ENCODE data around the gene ANK2.

The ANK2 gene

GRCh38 chr4:113325876-113326615, 276.6 kb downstream of the ANK2 start:
- in situ Hi-C loops (cut with MboI; ENCODE audit: low sequenced_read_pairs) = no loop called here

DNA sequence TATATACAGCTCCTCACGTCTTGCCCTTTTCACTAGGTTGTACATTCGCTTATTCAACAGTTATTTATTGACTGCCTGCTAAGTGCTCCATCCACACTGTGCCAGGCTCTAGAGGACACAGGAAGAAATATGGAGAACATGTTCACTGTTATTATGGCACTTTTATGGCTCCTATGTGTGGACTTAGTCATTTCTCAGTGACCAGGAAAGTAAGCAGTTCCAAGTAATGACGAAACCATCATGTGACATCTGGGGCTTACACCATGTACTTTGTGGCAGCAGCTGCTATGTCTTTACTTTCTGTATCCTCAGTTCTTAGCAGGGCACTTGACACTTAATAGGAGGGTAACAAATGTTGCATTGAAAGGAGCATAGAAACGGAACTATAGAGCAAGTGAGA, 278.0 kb downstream of the ANK2 start:
- in situ Hi-C loops (cut with MboI; ENCODE audit: low sequenced_read_pairs) = no loop called here

- in situ Hi-C loops (cut with MboI; ENCODE audit: low sequenced_read_pairs) = no loop called here
Measured at GRCh38 chr4:113328514-113328913, 279.1 kb downstream of the ANK2 start.

DNA sequence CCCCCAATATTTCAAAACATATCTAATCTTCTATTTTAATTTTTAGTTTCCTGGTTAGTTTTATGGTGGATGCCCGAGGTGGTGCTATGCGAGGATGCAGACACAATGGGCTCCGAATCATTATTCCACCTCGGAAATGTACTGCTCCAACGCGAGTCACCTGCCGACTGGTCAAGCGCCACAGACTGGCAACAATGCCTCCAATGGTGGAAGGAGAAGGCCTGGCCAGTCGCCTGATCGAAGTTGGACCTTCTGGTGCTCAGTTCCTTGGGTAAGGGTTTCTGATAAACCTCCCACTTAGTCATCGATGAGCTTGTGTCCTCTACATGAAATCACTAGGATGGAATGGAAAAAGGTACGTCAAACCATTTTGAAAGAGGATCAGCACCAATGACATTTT, 280.7 kb downstream of the ANK2 start:
- in situ Hi-C loops (cut with MboI; ENCODE audit: low sequenced_read_pairs) = no loop called here

DNA sequence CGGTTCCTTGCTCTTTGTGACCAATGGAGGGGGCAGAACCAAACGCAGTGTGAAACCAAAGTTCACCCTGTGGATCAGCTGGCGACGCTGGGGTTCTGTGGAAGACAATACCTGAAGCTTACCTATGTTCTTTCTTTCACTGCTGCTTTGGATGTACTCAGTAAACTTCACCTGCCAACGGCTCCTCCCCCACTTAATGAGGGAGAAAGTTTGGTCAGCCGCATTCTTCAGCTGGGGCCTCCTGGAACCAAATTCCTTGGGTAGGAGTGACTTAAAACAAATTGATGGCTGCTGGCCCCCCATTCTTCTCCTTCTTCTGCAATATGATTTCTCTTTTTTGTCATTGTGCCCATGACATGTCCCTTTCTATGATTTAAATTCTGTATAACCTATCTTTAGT, 282.4 kb downstream of the ANK2 start:
- in situ Hi-C loops (cut with MboI; ENCODE audit: low sequenced_read_pairs) = no loop called here

GRCh38 chr4:113332701-113333100, 283.2 kb downstream of the ANK2 start:
- in situ Hi-C loops (cut with MboI; ENCODE audit: low sequenced_read_pairs) = no loop called here

DNA sequence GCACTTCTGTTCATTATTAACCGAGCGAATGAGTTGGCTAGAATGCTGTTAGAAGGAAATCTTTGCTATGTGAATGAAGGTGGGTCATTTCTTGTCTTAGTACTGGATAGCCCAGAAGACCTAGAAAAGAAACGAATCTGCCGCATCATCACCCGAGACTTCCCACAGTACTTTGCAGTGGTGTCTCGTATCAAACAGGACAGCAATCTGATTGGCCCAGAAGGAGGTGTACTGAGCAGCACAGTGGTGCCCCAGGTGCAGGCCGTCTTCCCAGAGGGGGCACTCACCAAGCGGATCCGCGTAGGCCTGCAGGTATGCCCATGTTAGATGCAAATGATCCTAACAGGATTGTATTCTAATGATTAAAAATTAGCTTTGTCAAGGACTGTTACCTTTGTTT, 286.3 kb downstream of the ANK2 start:
- in situ Hi-C loops (cut with MboI; ENCODE audit: low sequenced_read_pairs) = no loop called here

- in situ Hi-C loops (cut with MboI; ENCODE audit: low sequenced_read_pairs) = no loop called here
Measured at GRCh38 chr4:113336556-113336955, 287.1 kb downstream of the ANK2 start.

DNA sequence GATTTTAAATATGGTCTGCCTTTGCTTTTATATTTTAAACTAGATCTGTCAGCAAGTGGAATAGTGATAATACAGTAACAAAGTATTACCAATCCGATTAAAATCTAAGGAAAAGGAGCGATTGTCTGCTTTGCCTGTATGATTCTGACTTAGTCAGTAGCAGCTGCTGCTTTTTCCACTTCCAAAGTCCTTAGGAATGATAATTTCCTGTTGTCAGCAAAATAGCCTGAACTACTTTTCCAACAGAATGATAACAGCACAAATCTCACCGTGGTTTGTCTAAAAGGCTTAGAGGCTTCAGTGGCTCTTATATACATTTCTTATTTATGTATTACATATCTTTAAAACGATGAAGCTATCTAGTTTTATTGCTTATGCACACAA, 290.0 kb downstream of the ANK2 start:
- in situ Hi-C loops (cut with MboI; ENCODE audit: low sequenced_read_pairs) = no loop called here

- in situ Hi-C loops (cut with MboI; ENCODE audit: low sequenced_read_pairs) = no loop called here
Measured at GRCh38 chr4:113344100-113344499, 294.6 kb downstream of the ANK2 start.

DNA sequence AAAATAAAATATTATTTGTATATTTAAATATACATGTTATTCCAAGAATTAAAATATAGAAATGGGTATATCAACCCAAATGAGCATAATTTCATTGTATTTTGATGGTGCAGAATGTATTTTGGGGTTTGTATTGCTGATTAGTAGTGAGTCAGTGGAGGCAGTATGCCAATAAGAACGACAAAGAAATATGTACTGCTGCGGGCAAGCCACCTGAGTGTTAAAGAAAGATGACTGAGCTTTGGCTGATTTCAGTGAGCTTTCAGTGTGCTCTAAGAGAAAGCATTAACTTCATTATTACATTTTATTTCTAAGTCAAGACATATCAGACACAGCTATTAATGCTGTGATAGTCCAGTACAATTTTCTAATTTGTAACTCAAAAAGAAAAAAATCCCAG, 297.8 kb downstream of the ANK2 start:
- in situ Hi-C loops (cut with MboI; ENCODE audit: low sequenced_read_pairs) = no loop called here

DNA sequence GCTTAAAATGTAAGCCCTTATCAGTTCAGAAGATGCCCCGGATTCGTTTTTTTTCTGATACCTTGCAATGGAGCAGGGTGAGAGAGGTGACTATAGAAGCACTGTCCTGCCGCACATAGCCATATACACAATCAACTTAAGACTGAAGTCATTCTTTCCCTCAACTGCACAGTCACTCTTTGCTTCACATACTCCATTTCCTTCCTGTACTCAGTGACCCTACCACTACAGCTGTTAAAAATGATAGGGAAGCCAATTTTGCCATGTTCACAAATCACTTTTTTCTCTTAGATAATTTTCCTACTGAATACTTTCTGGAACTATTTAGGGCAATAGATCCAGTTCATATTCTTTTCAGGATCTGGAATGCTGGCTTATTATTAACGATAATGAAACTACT, 300.0 kb downstream of the ANK2 start:
- in situ Hi-C loops (cut with MboI; ENCODE audit: low sequenced_read_pairs) = no loop called here

- in situ Hi-C loops (cut with MboI; ENCODE audit: low sequenced_read_pairs) = no loop called here
Measured at GRCh38 chr4:113350576-113350975, 301.1 kb downstream of the ANK2 start.

DNA sequence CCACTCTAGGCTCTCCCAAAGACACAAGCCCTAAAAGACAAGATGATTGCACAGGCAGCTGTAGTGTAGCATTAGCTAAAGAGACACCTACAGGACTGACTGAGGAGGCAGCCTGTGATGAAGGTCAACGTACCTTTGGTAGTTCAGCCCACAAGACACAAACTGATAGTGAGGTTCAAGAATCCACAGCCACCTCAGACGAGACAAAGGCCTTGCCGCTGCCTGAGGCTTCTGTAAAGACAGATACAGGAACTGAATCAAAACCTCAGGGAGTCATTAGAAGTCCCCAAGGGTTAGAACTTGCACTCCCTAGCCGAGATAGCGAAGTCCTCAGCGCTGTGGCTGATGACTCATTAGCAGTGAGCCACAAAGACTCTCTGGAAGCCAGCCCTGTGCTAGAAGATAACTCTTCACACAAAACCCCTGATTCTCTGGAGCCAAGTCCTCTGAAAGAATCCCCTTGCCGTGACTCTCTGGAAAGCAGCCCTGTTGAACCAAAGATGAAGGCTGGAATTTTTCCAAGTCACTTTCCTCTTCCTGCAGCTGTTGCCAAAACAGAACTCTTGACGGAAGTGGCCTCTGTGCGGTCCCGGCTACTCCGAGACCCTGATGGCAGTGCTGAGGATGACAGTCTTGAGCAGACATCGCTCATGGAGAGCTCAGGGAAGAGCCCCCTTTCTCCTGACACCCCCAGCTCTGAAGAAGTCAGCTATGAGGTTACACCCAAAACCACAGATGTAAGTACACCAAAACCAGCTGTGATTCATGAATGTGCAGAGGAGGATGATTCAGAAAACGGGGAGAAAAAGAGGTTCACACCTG, 306.3 kb downstream of the ANK2 start:
- in situ Hi-C loops (cut with MboI; ENCODE audit: low sequenced_read_pairs) = no loop called here

DNA sequence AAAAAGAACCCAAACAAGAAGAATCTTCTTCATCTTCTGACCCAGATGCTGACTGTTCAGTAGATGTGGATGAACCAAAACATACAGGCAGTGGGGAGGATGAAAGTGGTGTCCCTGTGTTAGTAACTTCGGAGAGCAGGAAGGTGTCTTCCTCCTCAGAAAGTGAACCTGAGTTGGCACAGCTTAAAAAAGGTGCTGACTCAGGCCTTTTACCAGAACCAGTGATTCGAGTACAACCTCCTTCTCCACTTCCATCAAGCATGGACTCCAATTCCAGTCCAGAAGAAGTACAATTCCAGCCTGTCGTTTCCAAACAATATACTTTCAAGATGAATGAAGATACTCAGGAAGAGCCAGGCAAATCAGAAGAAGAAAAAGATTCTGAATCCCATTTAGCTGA, 307.0 kb downstream of the ANK2 start:
- in situ Hi-C loops (cut with MboI; ENCODE audit: low sequenced_read_pairs) = no loop called here

DNA sequence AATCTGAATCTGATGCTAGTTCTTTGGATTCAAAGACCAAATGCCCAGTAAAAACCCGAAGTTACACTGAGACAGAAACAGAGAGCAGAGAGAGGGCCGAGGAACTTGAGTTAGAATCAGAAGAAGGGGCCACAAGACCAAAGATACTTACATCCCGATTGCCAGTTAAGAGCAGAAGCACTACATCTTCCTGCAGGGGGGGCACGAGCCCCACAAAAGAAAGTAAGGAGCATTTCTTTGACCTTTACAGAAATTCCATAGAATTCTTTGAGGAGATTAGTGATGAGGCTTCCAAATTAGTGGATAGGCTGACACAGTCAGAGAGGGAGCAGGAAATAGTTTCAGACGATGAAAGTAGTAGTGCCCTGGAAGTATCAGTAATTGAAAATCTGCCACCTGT, 309.3 kb downstream of the ANK2 start:
- in situ Hi-C loops (cut with MboI; ENCODE audit: low sequenced_read_pairs) = no loop called here

DNA sequence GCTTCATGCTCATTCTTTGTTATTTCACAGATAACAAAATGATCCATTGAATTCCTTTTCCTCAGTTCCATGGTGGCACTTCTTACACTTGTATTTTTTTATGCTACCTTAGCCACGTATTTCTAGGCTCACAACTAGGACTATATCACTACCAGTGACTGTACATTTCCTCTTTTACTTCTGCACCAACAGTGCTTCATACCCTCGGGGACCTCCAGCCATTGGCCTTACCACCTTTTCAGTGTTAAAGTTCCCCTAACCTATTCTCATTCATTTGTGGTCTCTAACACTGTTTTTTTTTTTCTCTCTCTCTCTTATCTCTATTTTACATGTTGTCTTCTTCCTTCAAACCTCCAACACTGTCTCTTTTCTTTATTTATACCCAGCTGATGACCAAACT, 315.9 kb downstream of the ANK2 start:
- in situ Hi-C loops (cut with MboI; ENCODE audit: low sequenced_read_pairs) = no loop called here

DNA sequence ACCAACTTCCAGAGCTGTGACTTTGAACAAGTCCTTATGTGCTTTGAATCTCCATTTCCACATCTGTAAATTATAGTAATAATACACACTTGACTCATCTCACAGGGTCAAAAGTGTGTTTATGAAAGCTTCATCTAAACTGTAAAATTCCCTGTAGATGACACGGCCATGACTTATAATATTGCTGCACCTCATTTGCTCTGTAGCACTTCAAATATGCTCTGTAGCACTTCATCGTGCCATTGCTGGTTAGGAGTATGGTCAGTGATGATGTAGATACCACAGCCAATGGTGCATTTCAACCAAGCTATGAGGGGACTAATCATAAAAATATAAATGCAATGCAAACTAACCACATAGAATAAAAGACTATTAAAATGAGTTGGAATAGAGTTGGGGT, 318.6 kb downstream of the ANK2 start:
- in situ Hi-C loops (cut with MboI; ENCODE audit: low sequenced_read_pairs) = no loop called here

DNA sequence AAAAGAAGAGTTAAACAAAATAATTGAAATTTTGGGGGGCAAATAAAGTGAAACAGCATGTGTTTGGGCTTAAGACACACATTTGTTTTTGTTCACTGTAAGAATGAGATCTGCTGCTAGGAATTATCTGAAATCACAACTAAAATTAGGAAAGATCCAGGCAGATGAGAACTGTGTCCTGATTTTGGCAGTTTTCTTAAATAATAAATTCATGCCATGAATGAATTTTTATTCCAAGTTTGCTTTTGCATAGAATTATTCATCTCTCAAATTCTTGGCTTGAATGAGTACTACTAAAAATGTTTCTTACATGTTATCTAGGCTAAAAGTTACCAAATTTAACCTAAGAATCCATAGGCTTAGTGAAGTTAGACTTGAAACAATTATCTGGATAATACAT, 321.7 kb downstream of the ANK2 start:
- in situ Hi-C loops (cut with MboI; ENCODE audit: low sequenced_read_pairs) = no loop called here

DNA sequence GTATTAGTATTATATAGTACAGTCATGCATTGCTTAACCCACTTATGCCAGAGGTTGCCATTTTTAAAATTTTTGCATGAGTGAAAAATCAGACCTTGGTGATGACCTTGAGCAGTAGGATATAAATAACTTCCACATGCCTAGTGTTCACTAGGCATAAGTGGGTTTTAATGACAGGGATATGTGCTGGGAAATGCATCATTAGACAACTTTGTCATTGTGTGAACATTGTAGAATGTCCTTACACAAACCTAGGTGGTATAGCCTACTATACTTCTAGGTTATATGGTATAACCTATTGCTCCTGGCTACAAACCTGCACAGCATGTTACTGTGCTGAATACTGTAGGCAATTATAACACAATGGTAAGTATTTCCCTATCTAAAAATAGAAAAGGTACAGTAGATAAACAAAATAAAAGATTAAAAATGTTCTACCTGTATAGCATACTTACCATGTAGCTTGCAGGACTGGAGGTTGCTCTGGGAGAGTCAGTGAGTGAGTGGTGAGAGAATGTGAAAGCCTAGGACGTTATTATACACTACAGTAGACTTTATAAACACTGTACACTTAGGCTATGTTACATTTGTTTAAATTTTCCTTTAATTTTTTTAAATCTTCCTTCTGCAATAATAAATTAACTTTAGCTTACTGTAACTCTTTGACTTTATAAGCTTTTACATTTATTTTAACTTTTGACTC, 326.7 kb downstream of the ANK2 start:
- in situ Hi-C loops (cut with MboI; ENCODE audit: low sequenced_read_pairs) = no loop called here

DNA sequence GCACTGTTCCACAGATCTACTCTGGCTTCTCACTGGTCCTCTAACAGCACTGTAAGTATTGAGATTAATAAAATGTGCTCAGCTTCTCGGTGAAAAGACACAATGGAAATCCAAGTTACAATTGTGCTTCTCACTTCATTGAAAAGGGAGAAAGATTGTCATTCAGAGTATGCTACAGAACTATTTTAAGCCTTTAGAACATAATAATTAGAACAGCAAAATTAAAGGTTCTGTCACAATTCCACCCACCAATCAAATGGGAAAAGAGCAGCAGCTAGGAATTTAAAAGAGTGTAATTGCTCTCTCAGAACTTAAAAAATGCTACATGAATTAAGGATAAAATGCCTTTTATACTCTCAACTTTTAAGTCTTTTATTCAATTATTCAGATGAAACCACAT, 329.4 kb downstream of the ANK2 start:
- in situ Hi-C loops (cut with MboI; ENCODE audit: low sequenced_read_pairs) = no loop called here

DNA sequence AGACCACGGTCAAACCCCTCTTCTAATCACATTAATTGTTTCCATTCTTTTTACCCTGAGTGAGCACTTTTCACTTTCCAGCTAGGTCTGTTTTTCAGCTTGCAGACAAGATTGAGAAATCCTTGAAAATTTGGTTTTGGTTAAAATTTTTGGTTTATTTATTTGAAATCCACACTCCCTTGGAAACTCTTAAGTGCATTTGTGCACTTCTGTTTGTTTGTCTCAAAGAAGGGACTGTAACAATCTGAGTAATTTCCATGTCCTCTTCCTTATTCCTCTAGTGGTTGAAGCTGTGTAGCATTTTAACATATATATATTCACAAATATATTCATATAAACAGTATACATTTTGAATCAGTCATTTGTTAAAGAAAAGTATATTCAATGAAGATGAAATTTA, 333.3 kb downstream of the ANK2 start:
- in situ Hi-C loops (cut with MboI; ENCODE audit: low sequenced_read_pairs) = no loop called here

Data from HL-60/S4 (cell line).